IMR-90 (cell line): Measurements from ENCODE around the gene PDE6A.

Experiments used
- BHLHE40 ChIP-seq: fragments of 150-350 bp; IDR thresholded peaks from 2 replicates; pipeline ENCODE4 v1.6.1; 2016; ENCODE audit warnings: mild to moderate bottlenecking, low read depth, low read length
- CEBPB ChIP-seq: IDR thresholded peaks from 2 replicates; pipeline ENCODE4 v1.6.1; 2012; ENCODE audit warnings: low read depth, low read length, improper control_type of control experiment
- CTCF ChIP-seq: conservative IDR thresholded peaks from 2 replicates; pipeline ENCODE4 v1.5.1; 2012; ENCODE audit warnings: mild to moderate bottlenecking, low read depth, low read length, improper control_type of control experiment
- ELK1 ChIP-seq: fragments of 150-350 bp; IDR thresholded peaks from 2 replicates; pipeline ENCODE4 v1.6.1; 2016; ENCODE audit warnings: low read depth, mild to moderate bottlenecking, low read length, moderate library complexity, borderline replicate concordance
- FOS ChIP-seq: fragments of 150-350 bp; IDR thresholded peaks from 2 replicates; pipeline ENCODE4 v1.6.1; 2016; ENCODE audit warnings: low read depth, low read length
- MAZ ChIP-seq: IDR thresholded peaks from 2 replicates; pipeline ENCODE4 v1.6.1; 2012; ENCODE audit warnings: low read depth, mild to moderate bottlenecking, low read length, improper control_type of control experiment, moderate library complexity, borderline replicate concordance
- MXI1 ChIP-seq: IDR thresholded peaks from 2 replicates; pipeline ENCODE4 v1.6.1; 2012; ENCODE audit warnings: low read depth, mild to moderate bottlenecking, low read length, moderate library complexity, borderline replicate concordance
- NFE2L2 ChIP-seq: fragments of 150-350 bp; IDR thresholded peaks from 2 replicates; pipeline ENCODE4 v1.6.1; 2016; ENCODE audit warnings: low read depth, mild to moderate bottlenecking, low read length
- POLR2A ChIP-seq: IDR thresholded peaks from 2 replicates; pipeline ENCODE4 v1.6.1; 2012; ENCODE audit warnings: mild to moderate bottlenecking, low read depth, low read length
- RAD21 ChIP-seq: IDR thresholded peaks from 2 replicates; pipeline ENCODE4 v1.6.1; 2012; ENCODE audit warnings: low read length, improper control_type of control experiment
- SMC3 ChIP-seq: fragments of 150-350 bp; IDR thresholded peaks from 2 replicates; pipeline ENCODE4 v1.6.1; 2016; ENCODE audit warnings: low read depth, mild to moderate bottlenecking, antibody characterized with exemption, low read length, moderate library complexity
- USF2 ChIP-seq: fragments of 150-350 bp; IDR thresholded peaks from 2 replicates; pipeline ENCODE4 v1.6.1; 2017; ENCODE audit warnings: mild to moderate bottlenecking, antibody characterized with exemption, low read length, low read depth

GRCh38 chr5:149961957-149962409 is 17.4 kb upstream of the PDE6A start:
- TF ChIP-seq CTCF = peak; percentile 76
- TF ChIP-seq POLR2A = no peak
- peak; percentile 69 for TF ChIP-seq SMC3
- TF ChIP-seq CEBPB = no peak
- no peak for TF ChIP-seq FOS
- peak; percentile 75 for TF ChIP-seq RAD21
- no peak for TF ChIP-seq BHLHE40
- no peak for TF ChIP-seq USF2
- TF ChIP-seq NFE2L2 = no peak
- 0 out of 2 replicates have a peak, but pooled peaks have one; percentile 14 for TF ChIP-seq MAZ
- no peak for TF ChIP-seq MXI1
- TF ChIP-seq ELK1 = no peak
